Liver (tissue), 3 donors: ENCODE data around the gene HYKK.

Experiments used
- EGR1 ChIP-seq, 2 donors: IDR thresholded peaks; 2 replicates each; pipeline ENCODE4 v1.6.1; 2016 to 2018; ENCODE audit warnings: antibody characterized with exemption in 2 of 2, low read depth in 2 of 2
- FOXA1 ChIP-seq: IDR thresholded peaks from 2 replicates; pipeline ENCODE4 v1.6.1; 2016; ENCODE audit warnings: antibody characterized with exemption
- GABPA ChIP-seq, 2 donors: IDR thresholded peaks in 1 of 2; conservative IDR thresholded peaks in 1 of 2; 2 replicates each; pipeline ENCODE4 v1.6.1; 2016; ENCODE audit warnings: antibody characterized with exemption in 2 of 2, mild to moderate bottlenecking in 1 of 2, moderate library complexity in 1 of 2
- HNF4A ChIP-seq, 2 donors: conservative IDR thresholded peaks; 2 replicates each; pipeline ENCODE4 v1.6.1; 2016; ENCODE audit warnings: antibody characterized with exemption in 2 of 2, mild to moderate bottlenecking in 2 of 2
- HNF4G ChIP-seq: IDR thresholded peaks from 2 replicates; pipeline ENCODE4 v1.6.1; 2016; ENCODE audit warnings: antibody characterized with exemption
- JUND ChIP-seq, 2 donors: IDR thresholded peaks; 2 replicates each; pipeline ENCODE4 v1.6.1; 2016; ENCODE audit warnings: antibody characterized with exemption in 2 of 2
- RAD21 ChIP-seq, 2 donors: IDR thresholded peaks; 2 replicates each; pipeline ENCODE4 v1.6.1; 2016; ENCODE audit warnings: antibody characterized with exemption in 2 of 2, mild to moderate bottlenecking in 2 of 2
- RXRA ChIP-seq, 2 donors: IDR thresholded peaks; 2 replicates each; pipeline ENCODE4 v1.6.1; 2017 to 2018; ENCODE audit warnings: antibody characterized with exemption in 2 of 2, mild to moderate bottlenecking in 1 of 2
- SP1 ChIP-seq: IDR thresholded peaks from 2 replicates; pipeline ENCODE4 v1.6.1; 2018; ENCODE audit warnings: antibody characterized with exemption, mild to moderate bottlenecking
- TAF1 ChIP-seq: conservative IDR thresholded peaks from 2 replicates; pipeline ENCODE4 v1.6.1; 2016; ENCODE audit warnings: antibody characterized with exemption, mild to moderate bottlenecking
- YY1 ChIP-seq: IDR thresholded peaks from 2 replicates; pipeline ENCODE4 v1.6.1; 2016; ENCODE audit warnings: antibody characterized with exemption, mild to moderate bottlenecking
- TF ChIP-seq, protein P1 (sequence below): fragments of 150-350 bp; IDR thresholded peaks from 2 replicates; pipeline ENCODE4 v1.5.1; 2017; ENCODE audit warnings: improper control_type of control experiment, low read depth, low read length; ENCODE audit not compliant: missing input control
- TF ChIP-seq, protein P2 (sequence below): IDR thresholded peaks from 2 replicates; pipeline ENCODE4 v1.6.1; 2016; ENCODE audit warnings: antibody characterized with exemption
- TF ChIP-seq, protein P3 (sequence below): IDR thresholded peaks from 2 replicates; pipeline ENCODE4 v1.6.1; 2016; ENCODE audit warnings: antibody characterized with exemption, mild to moderate bottlenecking
- donor health status: healthy.
- donor health status: healthy.

DNA sequence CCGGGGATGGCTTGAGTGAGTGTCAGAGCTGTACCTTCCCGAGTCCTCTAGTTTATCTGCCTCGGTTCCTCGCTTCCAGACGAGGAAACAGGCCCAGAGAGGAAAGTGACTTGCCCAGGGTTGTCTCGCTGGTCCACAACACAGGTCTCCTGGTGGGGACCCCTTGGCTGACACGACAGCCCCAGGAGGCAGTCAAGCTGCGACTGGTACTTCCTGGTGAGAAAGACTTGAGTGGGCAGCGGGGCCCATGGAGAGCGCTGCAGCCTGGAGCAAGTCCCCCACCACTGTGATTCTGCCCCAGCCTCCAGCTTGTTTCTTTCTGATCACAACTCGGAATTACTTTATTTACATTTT is 57.3 kb downstream of the HYKK start:
- TF ChIP-seq HNF4G (no peak), EGR1 (IDR thresholded peaks at IDR 0.05; ENCODE audit: low read depth in 2 of 2) (no peak), YY1 (no peak), GABPA (IDR thresholded peaks at IDR 0.05 in 1 of 2, conservative IDR thresholded peaks at IDR 0.05 in 1 of 2) (no peak), JUND (IDR thresholded peaks at IDR 0.05) (no peak), RAD21 (IDR thresholded peaks at IDR 0.05) (no peak), TAF1 (no peak), SP1 (no peak), FOXA1 (no peak), HNF4A (conservative IDR thresholded peaks at IDR 0.05) (no peak), RXRA (IDR thresholded peaks at IDR 0.05) (no peak)
- TF ChIP-seq, protein P1, sequence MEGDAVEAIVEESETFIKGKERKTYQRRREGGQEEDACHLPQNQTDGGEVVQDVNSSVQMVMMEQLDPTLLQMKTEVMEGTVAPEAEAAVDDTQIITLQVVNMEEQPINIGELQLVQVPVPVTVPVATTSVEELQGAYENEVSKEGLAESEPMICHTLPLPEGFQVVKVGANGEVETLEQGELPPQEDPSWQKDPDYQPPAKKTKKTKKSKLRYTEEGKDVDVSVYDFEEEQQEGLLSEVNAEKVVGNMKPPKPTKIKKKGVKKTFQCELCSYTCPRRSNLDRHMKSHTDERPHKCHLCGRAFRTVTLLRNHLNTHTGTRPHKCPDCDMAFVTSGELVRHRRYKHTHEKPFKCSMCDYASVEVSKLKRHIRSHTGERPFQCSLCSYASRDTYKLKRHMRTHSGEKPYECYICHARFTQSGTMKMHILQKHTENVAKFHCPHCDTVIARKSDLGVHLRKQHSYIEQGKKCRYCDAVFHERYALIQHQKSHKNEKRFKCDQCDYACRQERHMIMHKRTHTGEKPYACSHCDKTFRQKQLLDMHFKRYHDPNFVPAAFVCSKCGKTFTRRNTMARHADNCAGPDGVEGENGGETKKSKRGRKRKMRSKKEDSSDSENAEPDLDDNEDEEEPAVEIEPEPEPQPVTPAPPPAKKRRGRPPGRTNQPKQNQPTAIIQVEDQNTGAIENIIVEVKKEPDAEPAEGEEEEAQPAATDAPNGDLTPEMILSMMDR, result no peak
- TF ChIP-seq, protein P2, sequence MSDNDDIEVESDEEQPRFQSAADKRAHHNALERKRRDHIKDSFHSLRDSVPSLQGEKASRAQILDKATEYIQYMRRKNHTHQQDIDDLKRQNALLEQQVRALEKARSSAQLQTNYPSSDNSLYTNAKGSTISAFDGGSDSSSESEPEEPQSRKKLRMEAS, result no peak
- TF ChIP-seq, protein P3, sequence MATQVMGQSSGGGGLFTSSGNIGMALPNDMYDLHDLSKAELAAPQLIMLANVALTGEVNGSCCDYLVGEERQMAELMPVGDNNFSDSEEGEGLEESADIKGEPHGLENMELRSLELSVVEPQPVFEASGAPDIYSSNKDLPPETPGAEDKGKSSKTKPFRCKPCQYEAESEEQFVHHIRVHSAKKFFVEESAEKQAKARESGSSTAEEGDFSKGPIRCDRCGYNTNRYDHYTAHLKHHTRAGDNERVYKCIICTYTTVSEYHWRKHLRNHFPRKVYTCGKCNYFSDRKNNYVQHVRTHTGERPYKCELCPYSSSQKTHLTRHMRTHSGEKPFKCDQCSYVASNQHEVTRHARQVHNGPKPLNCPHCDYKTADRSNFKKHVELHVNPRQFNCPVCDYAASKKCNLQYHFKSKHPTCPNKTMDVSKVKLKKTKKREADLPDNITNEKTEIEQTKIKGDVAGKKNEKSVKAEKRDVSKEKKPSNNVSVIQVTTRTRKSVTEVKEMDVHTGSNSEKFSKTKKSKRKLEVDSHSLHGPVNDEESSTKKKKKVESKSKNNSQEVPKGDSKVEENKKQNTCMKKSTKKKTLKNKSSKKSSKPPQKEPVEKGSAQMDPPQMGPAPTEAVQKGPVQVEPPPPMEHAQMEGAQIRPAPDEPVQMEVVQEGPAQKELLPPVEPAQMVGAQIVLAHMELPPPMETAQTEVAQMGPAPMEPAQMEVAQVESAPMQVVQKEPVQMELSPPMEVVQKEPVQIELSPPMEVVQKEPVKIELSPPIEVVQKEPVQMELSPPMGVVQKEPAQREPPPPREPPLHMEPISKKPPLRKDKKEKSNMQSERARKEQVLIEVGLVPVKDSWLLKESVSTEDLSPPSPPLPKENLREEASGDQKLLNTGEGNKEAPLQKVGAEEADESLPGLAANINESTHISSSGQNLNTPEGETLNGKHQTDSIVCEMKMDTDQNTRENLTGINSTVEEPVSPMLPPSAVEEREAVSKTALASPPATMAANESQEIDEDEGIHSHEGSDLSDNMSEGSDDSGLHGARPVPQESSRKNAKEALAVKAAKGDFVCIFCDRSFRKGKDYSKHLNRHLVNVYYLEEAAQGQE, result no peak
